MM.1S (cell line): ENCODE results near the gene GABRP.
"Not testable (repeated sequence)": the region's sequence is repeated elsewhere in the genome, so short reads cannot be mapped to it uniquely, and the experiment has no call there.

Experiments
- DNase-seq: peaks from one replicate; pipeline ENCODE4 v3.0.0-alpha.2; 2015
- H2AFZ ChIP-seq: fragments of 300-600 bp; sonication (generic); 2 replicates; pipeline ENCODE4 v1.6.0; 2016; ENCODE audit warnings: antibody characterized with exemption, low read length
- H3F3A ChIP-seq: fragments of 300-600 bp; sonication (generic); 2 replicates; pipeline ENCODE4 v1.6.1; 2016; ENCODE audit warnings: mild to moderate bottlenecking, antibody characterized with exemption, low read length, moderate library complexity, mixed read lengths; ENCODE audit not compliant: insufficient read depth
- H3K27ac ChIP-seq: fragments of 300-600 bp; sonication (generic); 2 replicates; pipeline ENCODE4 v1.5.1; 2016; ENCODE audit warnings: mild to moderate bottlenecking, low read length
- H3K27me3 ChIP-seq: fragments of 300-600 bp; sonication (generic); replicated peaks from 2 replicates; pipeline ENCODE4 v1.6.0; 2016; ENCODE audit warnings: low read length; ENCODE audit not compliant: insufficient read depth
- H3K36me3 ChIP-seq: fragments of 300-600 bp; sonication (generic); replicated peaks from 2 replicates; pipeline ENCODE4 v1.6.1; 2016; ENCODE audit warnings: mild to moderate bottlenecking, low read length, mixed read lengths; ENCODE audit not compliant: insufficient read depth
- H3K4me1 ChIP-seq: fragments of 300-600 bp; sonication (generic); 2 replicates; pipeline ENCODE4 v1.6.1; 2016; ENCODE audit warnings: low read length, mixed read lengths
- H3K4me2 ChIP-seq: fragments of 300-600 bp; sonication (generic); 2 replicates; pipeline ENCODE4 v1.6.0; 2016; ENCODE audit warnings: low read depth, low read length
- H3K4me3 ChIP-seq: fragments of 300-600 bp; sonication (generic); 2 replicates; pipeline ENCODE4 v1.5.1; 2016; ENCODE audit warnings: low read length, mixed read lengths
- H3K79me2 ChIP-seq: fragments of 300-600 bp; sonication (generic); 2 replicates; pipeline ENCODE4 v1.6.1; 2016; ENCODE audit warnings: mixed run types, low read length, mixed read lengths
- H3K9ac ChIP-seq: fragments of 300-600 bp; sonication (generic); 2 replicates; pipeline ENCODE4 v1.6.1; 2016; ENCODE audit warnings: low read length, mixed read lengths
- H3K9me2 ChIP-seq: fragments of 300-600 bp; sonication (generic); replicated peaks from 2 replicates; pipeline ENCODE4 v1.6.1; 2016; ENCODE audit warnings: mild to moderate bottlenecking, low read length, mixed read lengths; ENCODE audit not compliant: insufficient read depth
- H3K9me3 ChIP-seq: fragments of 300-600 bp; sonication (generic); replicated peaks from 2 replicates; pipeline ENCODE4 v1.6.1; 2016; ENCODE audit warnings: mild to moderate bottlenecking, low read length, mixed read lengths; ENCODE audit not compliant: insufficient read depth
- H4K20me1 ChIP-seq: fragments of 300-600 bp; sonication (generic); 2 replicates; pipeline ENCODE4 v1.6.1; 2016; ENCODE audit warnings: mild to moderate bottlenecking, low read length, moderate library complexity, mixed read lengths; ENCODE audit not compliant: insufficient read depth
- EZH2 ChIP-seq: fragments of 300-600 bp; sonication (generic); optimal IDR thresholded peaks from 2 replicates; pipeline ENCODE3; 2017; ENCODE audit warnings: low read depth, mild to moderate bottlenecking, antibody characterized with exemption, low read length, mixed read lengths
- EZH2phosphoT487 ChIP-seq: fragments of 300-600 bp; sonication (generic); IDR thresholded peaks from 2 replicates; pipeline ENCODE4 v1.6.1; 2018; ENCODE audit warnings: antibody characterized with exemption, low read length
- TF ChIP-seq, protein P1 (sequence below): fragments of 300-600 bp; sonication (generic); IDR thresholded peaks from 2 replicates; pipeline ENCODE4 v1.5.1; 2016; ENCODE audit warnings: antibody characterized with exemption, low read length, mixed read lengths

GABRP gene

DNA sequence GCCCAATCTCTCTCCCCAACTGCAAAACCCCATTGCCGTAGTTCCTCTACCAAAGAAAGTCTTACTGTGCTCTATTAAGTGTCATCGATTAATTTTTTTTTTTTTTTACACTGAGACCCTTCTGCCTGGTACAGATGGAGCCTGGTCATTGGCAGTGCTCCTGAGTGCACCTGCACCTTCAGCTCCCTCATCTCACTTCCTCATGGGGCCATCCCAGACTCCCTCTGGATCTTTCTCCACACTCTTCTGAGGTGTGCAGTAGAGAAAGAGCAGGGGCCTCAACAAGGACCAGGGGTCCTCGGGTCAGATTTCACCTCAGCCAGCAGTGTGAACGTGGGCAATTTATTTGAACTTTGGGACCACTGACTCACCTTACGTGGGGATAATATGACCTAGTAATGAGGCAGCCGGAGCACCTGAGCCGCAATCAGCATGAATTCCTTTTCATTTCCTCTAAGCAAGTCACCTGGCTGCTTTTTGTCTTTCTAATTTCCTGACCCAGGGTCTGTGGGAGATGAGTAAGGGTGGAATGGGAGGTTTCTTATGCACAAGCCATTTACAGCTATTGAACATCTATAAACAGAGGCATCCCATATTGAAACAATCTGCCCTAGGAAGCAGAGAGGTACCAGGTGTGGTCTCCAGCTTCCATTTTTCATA is 22.3 kb upstream of the GABRP start:
- Histone ChIP-seq H3K9me2 (no peaks in the 10 kb centered on the region), H3F3A (no peaks in the 10 kb centered on the region), H3K9me3 (no peaks in the 10 kb centered on the region), H3K4me1 (no peaks in the 10 kb centered on the region), H3K27me3 (no peaks in the 10 kb centered on the region), H4K20me1 (no peaks in the 10 kb centered on the region), H2AFZ (no peak overlapping the region), H3K36me3 (no peaks in the 10 kb centered on the region), H3K27ac (no peak overlapping the region), H3K9ac (no peak overlapping the region), H3K79me2 (no peaks in the 10 kb centered on the region), H3K4me3 (no peak overlapping the region), H3K4me2 (no peak overlapping the region)
- no peak for TF ChIP-seq EZH2
- TF ChIP-seq EZH2phosphoT487 = no peak
- TF ChIP-seq, protein P1, sequence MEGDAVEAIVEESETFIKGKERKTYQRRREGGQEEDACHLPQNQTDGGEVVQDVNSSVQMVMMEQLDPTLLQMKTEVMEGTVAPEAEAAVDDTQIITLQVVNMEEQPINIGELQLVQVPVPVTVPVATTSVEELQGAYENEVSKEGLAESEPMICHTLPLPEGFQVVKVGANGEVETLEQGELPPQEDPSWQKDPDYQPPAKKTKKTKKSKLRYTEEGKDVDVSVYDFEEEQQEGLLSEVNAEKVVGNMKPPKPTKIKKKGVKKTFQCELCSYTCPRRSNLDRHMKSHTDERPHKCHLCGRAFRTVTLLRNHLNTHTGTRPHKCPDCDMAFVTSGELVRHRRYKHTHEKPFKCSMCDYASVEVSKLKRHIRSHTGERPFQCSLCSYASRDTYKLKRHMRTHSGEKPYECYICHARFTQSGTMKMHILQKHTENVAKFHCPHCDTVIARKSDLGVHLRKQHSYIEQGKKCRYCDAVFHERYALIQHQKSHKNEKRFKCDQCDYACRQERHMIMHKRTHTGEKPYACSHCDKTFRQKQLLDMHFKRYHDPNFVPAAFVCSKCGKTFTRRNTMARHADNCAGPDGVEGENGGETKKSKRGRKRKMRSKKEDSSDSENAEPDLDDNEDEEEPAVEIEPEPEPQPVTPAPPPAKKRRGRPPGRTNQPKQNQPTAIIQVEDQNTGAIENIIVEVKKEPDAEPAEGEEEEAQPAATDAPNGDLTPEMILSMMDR = no peak
- DNase-seq = no peak

DNA sequence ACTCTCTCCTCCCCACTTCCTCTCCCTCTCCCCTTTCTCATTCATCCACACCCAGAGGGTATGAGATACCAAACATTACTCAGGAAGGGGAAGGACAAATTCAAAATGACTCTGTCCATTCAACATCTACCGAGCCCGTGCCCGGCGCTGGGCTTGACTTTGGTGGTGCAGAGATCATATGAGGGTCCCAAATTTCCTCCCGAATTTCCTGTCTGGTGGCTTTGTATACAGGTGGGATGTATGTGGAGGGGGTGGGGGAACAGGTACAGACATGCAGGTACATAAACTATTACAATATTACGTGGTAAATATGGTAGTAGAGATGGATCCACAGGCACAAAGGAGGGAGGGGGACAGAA is 21.8 kb upstream of the GABRP start:
- H2AFZ ChIP-seq = no peak overlapping the region
- no peak overlapping the region for H3K27ac ChIP-seq
- no peak overlapping the region for H3K4me2 ChIP-seq
- no peaks in the 10 kb centered on the region for H3F3A ChIP-seq
- no peaks in the 10 kb centered on the region for H3K4me1 ChIP-seq
- no peaks in the 10 kb centered on the region for H3K27me3 ChIP-seq
- no peak overlapping the region for H3K4me3 ChIP-seq
- no peak for DNase-seq
- no peaks in the 10 kb centered on the region for H3K9me2 ChIP-seq
- no peaks in the 10 kb centered on the region for H3K9me3 ChIP-seq
- no peaks in the 10 kb centered on the region for H3K36me3 ChIP-seq
- no peaks in the 10 kb centered on the region for H4K20me1 ChIP-seq
- TF ChIP-seq EZH2 = no peak
- TF ChIP-seq EZH2phosphoT487 = no peak
- TF ChIP-seq, protein P1 = no peak
- H3K79me2 ChIP-seq = no peaks in the 10 kb centered on the region
- H3K9ac ChIP-seq = no peak overlapping the region

DNA sequence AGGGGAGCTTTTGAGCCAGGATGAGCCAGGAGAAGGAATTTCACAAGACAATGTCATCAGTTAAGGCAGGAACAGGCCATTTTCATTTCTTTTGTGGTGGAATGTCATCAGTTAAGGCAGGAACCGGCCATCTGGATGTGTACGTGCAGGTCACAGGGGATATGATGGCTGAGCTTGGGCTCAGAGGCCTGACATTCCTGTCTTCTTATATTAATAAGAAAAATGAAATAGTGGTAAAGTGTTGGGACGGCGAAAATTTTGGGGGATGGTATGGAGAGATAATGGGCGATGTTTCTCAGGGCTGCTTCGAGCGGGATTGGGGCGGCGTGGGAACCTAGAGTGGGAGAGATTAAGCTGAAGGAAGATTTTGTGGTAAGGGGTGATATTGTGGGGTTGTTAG is 21.2 kb upstream of the GABRP start:
- not testable (repeated sequence) for H3K27me3 ChIP-seq, H3K36me3 ChIP-seq, H3K4me2 ChIP-seq, DNase-seq, H2AFZ ChIP-seq, H3K9me2 ChIP-seq, H3K27ac ChIP-seq, H3F3A ChIP-seq, H4K20me1 ChIP-seq, H3K9ac ChIP-seq, H3K4me1 ChIP-seq, H3K79me2 ChIP-seq, H3K4me3 ChIP-seq, H3K9me3 ChIP-seq

DNA sequence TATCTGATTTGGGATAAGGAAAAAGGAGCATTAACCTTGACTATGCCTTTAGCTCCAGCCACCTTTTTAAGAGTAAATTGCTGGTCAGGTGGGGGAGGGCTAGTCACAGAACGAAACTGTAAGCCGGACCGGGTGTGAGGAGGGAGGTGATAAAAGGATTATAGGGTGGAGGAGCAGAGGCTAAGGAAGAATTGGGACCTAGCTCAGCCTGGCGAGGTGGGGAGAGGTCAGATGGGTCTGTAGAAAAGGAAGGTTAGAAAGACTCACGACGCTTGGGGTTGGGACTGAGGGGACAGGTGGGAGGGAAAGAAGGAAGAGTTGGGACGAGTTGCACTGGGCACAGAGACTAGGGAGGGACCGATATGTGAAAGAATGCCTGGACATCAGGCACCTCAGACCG is 17.7 kb upstream of the GABRP start:
- not testable (repeated sequence) for H3K27ac ChIP-seq, H3K4me2 ChIP-seq, DNase-seq, H3F3A ChIP-seq, H3K9me2 ChIP-seq, H2AFZ ChIP-seq, H3K9me3 ChIP-seq, H3K9ac ChIP-seq, H3K4me3 ChIP-seq, H3K27me3 ChIP-seq, H3K79me2 ChIP-seq, H3K4me1 ChIP-seq, H3K36me3 ChIP-seq, H4K20me1 ChIP-seq
